Measurements from ENCODE around the gene ANKS1A.

DNA sequence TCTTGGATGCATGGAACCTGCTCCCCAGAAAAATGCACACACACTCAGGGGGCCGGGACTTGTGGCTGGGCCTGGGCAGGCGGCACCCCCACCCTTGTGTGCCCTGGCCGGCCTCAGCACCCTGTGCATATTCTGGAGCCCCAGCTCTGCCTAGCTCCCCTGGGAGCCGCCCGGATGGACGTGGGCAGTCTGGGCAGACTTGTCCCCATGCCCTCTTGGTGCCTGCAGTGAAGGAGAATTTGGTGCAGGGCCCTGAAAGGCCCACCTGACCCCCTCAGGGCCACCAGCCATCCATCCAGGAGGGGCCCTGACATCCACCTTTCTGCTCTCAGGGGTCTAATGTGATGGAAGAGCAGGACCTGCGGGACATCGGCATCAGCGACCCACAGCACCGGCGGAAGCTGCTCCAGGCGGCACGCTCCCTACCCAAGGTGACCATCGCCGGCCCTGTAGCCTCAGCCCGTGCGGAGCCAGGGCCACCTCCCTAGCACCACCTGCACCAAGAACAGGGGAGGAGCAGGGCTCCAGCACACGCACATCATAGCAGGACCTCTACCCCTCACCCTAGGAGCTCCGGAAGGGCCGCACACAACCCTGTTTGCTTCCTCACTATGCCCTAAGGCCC is 189.3 kb downstream of the ANKS1A start:
- TF ChIP-seq, protein P1, sequence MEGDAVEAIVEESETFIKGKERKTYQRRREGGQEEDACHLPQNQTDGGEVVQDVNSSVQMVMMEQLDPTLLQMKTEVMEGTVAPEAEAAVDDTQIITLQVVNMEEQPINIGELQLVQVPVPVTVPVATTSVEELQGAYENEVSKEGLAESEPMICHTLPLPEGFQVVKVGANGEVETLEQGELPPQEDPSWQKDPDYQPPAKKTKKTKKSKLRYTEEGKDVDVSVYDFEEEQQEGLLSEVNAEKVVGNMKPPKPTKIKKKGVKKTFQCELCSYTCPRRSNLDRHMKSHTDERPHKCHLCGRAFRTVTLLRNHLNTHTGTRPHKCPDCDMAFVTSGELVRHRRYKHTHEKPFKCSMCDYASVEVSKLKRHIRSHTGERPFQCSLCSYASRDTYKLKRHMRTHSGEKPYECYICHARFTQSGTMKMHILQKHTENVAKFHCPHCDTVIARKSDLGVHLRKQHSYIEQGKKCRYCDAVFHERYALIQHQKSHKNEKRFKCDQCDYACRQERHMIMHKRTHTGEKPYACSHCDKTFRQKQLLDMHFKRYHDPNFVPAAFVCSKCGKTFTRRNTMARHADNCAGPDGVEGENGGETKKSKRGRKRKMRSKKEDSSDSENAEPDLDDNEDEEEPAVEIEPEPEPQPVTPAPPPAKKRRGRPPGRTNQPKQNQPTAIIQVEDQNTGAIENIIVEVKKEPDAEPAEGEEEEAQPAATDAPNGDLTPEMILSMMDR (IDR thresholded peaks at IDR 0.05), result no peak
- TF ChIP-seq POLR2A (IDR thresholded peaks at IDR 0.05) (no peak), EP300 (IDR thresholded peaks at IDR 0.05) (no peak)

Data from ovary (tissue), 3 donors.